NCI-H510A (cell line): Measurements from ENCODE around the gene COL26A1.
"Not testable (repeated sequence)": the region's sequence is repeated elsewhere in the genome, so short reads cannot be mapped to it uniquely, and the experiment has no call there.

Source experiments
- DNase-seq: peaks from one replicate; lab custom pipeline; 2025; lab: John Stamatoyannopoulos, UW

The COL26A1 gene

DNA sequence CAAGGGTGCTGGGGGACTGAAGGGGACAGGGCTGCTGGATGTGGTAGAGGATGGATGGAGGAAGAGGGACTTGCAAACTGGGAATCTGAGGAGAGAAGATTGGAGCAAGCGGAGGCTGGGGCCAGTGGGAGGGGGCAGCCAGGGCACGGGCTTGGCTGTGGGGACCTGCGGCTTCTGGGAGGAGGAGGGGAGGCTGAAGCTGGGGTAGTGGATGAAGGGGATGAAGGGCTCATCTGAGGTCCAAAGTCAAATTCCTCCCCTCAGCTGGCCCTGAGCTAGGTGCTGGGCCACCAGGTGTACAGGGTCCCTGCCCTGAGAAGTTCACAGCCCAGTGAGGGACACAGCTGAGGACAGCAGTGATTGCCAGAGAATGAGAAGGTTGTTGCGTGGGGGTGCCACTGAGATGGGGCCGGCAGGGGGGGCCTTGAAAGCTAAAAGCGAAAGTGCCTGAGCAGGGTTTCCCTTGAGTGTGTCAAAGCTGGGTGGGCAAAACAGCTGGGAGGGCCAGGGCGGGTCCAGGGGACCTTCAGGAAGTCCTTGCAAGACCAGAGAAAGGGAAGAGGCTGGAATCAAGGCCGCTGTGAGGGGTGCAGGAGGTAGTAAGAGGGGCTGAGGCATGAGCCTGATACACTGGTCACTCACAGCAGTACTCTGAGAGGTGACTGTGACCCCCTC is 191.2 kb downstream of the COL26A1 start:
- no peak for DNase-seq

DNA sequence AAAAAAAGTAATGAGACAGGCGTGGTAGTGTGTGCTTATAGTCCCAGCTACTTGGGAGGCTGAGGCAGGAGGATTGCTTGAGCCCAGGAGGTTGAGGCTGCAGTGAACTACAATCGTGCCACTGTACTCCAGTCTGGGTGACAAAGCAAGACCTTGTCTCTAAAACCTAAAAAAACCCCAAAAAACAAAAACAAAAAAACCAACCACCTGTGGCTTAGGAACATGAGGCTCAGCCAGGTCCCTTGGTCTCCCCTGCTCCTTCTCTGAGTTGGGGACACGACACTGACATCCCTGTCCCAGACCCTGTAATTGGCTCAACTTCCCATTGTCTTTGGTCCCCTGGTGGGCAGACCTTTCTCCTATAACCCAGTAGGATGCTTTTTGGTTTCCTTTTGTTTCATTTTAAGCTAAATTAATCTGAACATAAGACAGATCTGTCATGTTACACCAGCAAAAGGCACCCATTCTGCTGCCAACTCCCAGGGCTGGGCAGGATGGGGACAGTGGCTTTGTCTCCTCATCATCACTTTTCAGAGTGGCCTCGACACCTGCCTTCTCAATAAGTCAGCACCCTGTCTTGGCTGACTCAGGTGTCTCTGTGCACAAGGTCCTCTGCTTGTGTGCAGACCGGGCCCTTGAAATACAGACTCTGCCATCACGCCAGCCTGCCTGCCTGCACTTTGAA is 192.1 kb downstream of the COL26A1 start:
- no peak for DNase-seq

DNA sequence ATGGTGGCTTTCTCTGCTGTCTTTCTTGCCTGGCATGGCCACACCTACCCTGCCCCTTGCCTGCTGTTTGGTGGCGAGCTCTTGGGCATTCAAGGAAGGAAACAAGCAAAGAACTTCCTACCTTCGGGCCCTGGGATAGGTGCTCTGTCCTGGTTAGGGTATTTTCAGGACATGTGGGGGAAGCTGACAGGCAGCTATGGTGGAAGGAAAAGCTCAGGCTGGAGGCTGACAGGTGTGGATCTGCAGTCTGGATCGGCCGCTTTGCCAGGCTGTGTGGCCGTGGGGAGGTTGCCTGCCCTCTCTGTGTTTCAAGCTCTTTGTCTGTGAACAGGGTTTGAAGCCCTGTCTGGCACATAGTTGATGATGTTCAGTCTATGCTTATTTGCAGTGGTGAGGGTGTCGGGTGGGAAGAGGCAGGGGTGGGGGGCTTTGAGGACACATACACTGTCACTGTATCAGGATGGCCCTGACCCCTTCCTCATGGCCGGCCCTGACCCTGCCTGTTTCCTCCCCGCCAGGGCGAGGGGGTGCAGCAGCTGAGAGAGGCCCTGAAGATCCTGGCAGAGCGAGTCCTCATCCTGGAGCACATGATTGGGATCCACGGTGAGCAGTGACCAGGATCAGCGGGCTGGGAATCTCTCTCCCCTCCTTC is 192.7 kb downstream of the COL26A1 start:
- DNase-seq, result no peak

DNA sequence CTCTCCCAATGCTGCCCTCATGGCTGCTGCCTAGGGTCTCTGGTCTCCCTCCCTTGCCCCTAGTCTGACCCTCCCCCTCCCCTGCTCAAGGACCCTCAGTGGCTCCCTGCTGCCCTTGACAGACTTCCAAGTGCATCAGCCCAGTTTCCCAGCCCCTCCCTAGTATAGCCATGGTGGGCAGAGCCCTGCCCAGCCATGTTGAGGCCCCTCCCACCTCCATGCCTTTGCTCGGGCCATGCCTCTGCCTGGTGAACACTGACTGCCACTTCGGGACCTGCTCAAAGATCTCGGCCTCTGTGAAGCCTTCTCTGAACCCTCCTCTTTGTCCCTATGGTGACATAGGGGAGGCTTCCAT is 193.2 kb downstream of the COL26A1 start:
- DNase-seq, result no peak

DNA sequence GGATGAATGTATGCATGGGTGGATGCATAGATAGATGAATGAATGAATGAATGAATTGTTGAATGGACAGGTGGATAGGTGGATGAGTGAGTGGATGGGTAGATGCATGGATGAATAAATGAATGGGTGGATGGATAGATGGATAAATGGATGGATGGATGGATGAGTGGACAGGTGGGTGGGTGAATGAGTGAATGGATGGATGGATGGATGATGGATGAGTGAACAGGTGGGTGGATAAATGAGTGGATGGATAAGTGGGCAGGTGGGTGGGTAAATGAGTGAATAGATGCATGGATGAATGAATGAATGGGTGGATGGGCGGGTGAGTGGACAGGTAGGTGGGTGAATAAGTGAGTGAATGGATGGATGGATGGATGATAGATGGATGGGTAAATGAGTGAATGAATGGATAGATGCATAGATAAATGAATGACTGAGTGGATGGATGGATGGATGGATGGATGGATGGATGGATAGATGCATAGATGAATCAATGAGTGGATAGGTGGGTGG is 193.8 kb downstream of the COL26A1 start:
- no peak for DNase-seq

DNA sequence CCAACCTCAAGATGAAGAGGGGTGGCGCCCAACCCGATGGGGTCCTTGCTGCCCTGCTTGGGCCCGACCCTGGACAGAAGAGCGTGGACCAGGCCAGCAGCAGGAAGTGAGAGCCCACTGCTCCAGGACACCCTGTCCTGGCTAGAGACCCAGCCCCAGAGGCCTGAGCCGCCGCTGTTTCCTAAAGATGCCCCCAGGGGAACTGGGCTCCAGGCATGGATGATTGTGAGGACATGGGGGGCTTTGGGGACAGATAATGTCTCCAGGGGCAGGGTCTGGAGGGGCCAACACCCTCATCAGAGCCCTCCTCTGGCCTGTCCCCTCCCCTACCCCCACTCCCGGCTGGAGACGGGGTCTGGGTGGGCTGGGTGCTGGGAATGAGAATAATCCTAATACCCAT is 194.7 kb downstream of the COL26A1 start:
- DNase-seq, result no peak

DNA sequence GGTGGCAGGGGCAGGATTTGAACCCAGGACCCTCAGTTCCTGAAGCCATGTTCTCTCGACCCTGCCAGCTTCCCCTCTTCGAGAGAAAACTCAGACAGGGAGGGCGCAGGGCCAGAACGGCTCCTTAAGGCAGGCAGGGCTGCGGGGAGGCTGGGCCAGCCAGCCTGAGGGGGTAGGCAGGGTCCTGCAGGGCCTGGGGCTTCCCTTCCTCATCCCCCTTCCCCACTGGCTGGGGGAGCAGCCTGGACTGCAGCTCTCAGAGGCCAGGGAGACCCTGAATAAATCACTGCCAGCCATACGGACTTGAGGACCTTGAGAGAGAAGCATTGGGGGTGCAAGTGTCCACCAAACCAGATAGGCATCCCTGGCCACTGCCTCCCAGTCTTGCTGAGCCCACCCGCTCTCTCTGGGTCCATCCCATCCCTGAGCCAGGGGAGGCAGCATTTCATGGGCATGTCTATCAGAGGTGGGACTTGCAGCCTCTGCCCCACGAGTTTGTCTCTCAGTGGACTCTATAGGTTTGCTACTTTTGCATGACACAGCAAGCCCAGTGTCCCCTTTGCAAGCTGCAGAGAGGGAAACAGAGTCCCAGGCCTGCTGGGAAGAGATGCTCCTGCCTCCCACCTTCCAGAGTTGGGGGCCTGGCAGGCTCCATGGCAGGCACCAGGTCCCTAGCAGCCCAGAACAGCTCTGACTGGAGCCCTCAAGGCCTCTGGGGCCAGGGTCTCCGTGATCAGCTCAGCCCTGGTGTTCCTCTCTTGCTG is 195.5 kb downstream of the COL26A1 start:
- no peak for DNase-seq

DNA sequence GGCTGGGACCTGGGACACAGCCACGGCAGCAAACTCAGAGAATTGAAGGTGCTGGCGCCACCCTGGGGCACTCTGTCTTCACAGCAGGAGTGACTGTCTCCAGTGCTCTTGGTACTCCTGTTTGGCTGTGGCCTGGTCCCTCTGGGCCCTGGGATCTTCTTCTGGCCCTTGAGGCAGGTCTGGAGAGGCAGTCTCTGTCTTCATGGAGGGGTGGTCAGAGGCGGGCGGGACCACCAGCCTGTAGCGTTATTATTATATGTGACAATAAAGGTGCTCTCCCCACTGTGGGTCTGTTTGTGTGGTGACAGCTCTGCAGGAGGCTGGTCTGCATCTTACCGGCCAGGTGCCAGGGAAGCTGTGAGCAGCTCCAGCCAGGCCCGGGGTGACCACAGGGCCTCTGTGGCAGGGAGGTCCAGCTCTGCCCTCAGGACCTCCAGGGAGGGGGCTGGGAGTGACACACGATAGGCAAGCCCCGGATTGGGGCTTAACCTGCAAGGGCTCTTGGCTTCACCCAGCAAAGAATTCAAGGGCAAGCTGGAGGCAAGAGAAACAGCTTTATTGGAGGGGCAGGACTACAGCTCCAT is 196.2 kb downstream of the COL26A1 start:
- no peak for DNase-seq

DNA sequence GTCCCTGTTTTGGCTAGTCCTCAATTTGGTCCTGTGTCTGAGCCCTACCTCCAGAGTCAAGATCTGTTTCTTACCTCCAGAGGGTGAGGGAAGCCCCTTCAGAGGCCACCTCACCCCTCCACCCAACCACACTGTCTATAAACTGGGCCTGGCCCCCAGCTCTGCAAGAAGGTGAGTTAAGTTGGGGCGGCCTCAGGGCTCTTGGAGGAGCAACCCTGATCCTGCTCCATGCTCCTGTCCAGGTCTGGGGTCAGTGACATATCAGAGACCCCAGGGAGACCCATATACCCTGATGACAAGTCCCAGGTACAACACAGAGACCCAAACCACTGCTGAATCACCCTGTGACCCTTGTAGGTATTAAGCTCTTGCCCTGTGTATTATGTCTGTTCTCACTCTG is 196.9 kb downstream of the COL26A1 start:
- DNase-seq, result no peak

DNA sequence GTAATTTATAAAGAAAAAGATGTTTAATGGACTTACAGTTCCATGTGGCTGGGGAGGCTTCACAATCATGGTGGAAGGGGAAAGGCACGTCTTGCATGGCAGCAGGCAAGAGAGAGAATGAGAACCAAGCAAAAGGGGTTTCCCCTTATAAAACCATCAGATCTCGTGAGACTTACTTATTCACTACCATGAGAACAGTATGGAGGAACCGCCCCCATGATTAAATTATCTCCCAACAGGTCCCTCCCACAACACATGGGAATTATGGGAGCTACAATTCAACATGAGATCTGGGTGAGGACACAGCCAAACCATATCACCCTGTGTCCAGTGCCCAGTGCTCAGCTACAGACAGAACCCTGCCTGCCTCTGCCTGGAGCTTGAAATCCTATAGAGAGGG is 197.3 kb downstream of the COL26A1 start:
- DNase-seq, result not testable (repeated sequence)

DNA sequence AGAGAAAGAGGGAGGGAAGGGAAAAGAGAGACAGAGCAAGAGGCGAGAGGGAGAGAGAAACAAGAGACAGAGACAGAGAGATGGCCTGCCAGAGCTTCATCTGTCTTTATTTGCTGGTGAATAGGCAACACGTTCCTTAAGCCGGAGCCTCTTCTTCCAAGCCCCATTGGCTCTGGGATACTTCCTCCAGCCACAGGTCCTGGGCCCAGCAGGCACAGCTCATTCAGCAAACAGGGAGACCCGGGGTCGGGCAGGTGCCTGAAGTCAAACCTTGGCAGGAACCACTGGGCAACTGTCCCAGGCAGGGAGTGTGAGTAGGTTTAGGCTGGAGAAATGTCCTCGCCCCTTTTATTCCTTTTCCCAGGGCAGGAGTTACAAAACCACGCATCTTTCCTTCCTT is 198.2 kb downstream of the COL26A1 start:
- DNase-seq, result no peak

DNA sequence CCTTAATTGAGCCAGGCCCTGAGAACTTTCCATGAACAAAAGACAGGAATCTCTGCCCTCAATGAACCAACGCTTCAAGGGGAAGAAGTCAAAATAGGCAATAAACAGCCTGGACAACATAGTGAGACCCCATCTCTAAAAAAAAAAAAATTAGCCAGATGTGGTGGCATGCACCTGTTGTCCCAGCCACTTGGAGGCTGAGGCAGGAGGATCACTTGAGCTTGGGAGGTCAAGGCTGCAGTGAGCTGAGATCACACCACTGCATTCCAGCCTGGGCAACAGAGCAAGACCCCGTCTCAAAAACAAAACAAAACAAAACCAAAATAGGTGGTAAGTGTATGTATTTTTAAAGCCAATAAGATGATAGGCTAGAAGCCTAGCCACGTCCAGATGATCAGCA is 198.6 kb downstream of the COL26A1 start:
- not testable (repeated sequence) for DNase-seq

DNA sequence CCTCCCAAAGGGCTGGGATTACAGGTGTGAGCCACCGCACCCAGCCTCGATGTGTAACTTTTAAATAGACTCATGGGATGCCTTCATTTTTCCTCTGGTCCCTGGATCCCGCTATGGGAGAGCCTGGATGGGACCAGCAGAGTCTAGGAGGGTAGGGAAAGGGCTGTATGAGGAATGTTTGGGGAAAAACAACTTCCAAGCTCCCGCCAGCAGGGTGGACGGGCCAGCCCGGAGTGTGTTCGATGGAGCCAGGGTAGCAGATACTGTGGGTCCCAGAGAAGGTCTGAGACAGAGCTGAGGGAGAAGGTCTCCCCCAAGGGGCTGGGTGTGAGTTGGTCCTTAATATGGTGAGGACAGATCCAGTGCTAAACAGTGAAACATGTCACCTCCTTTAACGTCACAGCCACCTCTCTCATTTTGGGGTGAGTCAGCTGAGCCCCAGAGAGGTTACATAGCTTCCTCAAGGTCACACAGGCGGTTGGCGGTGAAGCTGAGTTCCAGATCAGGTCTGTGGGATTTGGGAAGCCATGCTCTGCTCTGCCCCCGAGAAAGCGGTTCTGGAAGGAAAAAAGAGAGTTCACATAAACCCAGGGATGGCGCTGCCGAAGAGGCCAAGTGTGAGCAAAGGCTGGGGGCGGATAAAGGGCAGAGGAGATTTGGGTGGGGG is 200.0 kb downstream of the COL26A1 start:
- DNase-seq, result no peak

DNA sequence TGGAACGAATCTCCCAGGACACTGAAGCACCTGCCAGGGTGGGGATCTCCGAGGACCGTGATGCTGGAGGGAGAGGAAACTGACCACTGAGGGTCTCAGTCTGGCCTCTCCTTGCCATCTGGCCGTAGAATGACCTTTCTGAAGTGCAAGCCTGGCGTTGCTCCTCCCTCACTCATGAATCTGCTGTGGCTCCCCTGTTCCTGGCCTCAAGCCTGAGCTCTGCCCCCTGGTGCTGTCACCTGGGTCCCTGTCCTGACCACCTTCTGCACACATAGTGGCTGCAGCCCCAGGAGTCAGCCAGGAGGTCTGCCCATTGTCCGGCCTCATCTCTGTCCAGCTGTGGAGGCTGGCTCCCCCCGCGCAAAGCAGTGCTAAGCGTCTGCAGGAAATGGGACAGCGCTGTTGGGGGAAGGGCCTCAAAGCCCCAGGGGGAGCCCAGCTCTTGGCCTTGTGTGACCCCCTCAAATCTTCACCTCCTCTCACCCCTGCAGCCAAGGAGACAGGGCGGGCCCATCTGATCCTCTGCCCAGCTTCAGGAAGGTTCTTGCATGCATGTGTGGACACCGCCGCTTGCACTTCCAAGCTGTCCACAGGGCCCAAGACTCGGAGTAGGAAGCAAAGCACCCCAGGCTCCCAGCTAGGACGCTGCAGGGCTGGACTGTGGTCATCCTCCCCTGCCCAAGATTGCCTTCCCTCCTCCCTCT is 200.7 kb downstream of the COL26A1 start:
- DNase-seq, result no peak

DNA sequence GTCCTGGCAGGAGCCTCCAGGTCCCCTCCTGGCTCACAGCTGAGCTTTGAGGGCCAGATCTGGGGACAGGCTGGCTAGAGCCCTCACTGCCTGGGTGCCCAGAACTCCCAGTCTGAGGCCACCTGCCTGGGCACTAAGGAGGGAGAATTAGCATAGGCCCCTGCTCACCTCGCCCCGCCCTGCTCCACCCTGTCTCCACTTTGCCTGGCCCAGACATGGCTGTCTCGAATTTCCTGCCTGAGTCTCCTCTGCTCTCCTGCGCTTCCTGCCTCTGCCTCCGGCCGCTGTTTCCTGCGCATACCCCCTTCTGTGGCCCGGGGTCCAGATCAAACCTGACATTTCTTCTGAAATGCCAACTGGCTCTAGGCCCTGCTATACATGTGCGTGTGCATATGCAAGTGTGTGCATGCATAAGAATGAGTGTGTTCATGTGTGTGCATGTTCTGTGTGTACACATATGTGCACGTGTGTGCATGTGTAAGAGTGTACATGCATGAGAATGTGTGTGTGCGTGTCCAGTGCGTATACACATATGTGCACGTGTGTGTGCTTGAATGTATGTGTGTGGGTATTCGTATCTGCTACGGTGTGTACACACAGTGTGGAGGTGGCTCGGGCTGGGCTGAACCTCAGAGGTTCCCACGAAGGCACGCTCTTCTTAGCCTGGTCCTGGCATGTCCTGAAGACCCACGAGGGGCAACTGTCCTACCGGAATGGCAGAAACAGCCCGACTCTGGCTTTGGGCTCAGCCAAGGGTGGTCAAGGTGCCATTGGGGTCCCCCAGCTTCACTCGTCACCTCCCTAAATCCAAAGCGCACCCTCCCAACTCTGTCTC is 201.5 kb downstream of the COL26A1 start:
- DNase-seq, result no peak

DNA sequence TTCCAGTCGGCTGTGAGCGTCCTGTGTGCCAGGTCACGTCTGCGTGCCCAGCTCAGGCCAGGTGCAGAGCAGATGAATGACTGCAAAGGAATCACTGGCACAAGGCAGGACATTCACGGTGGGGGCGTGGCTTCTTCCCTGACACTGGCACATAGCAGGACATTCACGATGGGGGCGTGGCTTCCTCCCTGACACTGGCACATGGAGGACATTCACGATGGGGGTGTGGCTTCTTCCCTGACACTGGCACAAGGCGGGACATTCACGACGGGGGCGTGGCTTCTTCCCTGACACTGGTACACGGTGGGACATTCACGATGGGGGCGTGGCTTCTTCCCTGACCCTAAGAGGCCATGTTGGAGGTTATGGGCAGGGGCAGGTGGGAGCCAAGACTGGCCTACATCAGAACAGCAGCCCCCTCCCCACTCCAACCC is 202.1 kb downstream of the COL26A1 start:
- DNase-seq, result no peak

DNA sequence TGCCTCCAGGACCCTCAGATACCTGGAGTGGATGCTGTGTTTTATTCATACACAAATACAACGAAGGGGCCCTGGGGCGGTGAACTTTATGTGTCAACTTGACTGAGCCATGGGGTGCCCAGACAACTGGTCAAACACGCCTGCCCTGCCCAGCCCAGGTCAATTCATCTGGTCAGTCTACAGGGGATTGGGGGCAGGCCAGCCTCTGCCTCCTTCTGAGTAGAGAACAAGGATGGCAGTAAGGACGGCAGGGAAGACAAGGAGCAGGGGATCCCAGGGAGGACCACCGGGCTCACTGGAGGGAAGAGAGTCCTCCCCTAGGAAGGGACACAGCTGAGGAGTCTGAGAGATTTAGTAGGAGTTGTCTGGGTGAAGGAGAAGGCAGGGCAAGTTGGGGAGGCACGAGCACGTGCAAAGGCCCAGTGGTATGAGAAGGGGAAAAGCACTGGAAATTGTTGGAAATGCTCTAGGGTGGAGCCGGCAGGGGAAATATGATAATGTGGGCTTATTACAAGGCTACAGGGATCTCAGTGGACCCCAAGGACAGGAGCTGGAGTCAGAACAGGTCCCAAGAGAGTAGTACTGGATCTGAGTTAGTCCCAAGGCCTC is 203.0 kb downstream of the COL26A1 start:
- no peak for DNase-seq

DNA sequence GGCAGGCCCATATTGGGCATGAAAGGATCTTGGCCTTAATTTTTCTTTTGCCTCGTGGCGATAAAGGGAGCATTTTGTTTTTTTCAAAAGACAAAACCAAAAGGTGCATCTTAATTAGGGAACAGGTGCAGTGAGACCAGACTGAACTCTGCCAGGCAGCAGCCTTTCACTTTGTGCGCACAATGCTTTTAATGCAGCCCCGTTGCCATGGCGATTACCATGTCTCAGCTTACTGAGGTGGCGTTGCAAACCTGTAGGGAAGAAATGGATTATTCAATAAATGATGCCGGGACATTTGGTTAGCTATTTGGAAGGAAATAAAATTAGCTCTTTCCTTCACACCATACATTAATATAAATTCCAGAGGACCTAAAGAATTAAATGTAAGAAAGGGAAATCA is 204.6 kb downstream of the COL26A1 start:
- no peak for DNase-seq

DNA sequence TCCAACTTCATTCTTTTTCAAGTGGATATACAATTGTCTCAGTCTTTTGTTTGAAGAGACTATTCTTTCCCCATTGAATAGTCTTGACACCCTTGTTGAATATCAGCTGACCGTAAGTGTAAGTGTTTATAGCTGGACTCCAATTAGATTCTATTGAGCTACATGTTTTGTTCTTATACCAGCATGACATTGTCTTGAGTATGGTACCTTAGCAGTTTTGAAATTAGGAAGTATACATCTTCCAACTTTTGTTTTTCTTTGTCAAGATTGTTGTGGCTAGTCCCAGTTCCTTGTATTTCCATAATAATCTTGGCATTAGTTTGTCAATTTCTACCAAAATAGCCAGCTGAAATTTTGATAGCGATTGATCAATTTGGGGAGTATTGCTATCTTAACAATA is 209.5 kb downstream of the COL26A1 start:
- DNase-seq, result no peak

DNA sequence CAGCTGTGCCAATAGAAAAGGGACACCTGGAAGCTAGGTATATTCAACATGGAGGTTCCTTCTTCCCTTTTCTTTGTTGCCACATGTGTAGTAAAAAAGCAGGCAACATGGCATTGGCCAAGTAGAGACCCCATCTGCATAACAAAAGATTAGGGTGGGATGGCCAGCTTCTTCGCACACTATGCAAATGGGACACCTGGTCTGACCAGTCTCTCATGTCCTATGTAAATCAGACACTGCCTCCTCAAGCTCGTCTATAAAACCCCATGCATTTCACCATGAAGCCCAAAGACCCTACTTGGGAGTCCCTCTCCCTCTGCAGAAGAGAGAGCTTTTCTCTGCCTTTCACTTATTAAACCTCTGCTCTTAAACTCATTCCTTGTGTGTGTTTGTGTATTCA is 212.5 kb downstream of the COL26A1 start:
- DNase-seq, result no peak
